CD14-positive monocyte (primary cell): ENCODE results near the gene PTPRE. TPM values are rescaled to one million over a fixed set of nuclear protein-coding genes. Genes with fewer than 3 reads are reported as not detected.

Experiments used
- DNase-seq, 3 donors: peaks; one replicate each; pipeline ENCODE4 v3.0.0-alpha.2; 2011 to 2022
- H2AFZ ChIP-seq: 2 replicates; pipeline ENCODE4 v1.6.0; 2012; ENCODE audit warnings: mild to moderate bottlenecking, low read depth, low read length, inconsistent platforms; ENCODE audit not compliant: insufficient read depth, poor library complexity, severe bottlenecking
- H3K27ac ChIP-seq, 2 donors: 1 replicate in 1 of 2; 2 replicates in 1 of 2; pipeline ENCODE4 v1.5.1; 2012 to 2013; ENCODE audit warnings: low read length in 2 of 2, control low read depth in 1 of 2, inconsistent platforms in 1 of 2, low read depth in 1 of 2, mild to moderate bottlenecking in 1 of 2
- H3K27me3 ChIP-seq, 2 donors: one replicate each; pipeline versions ENCODE4 v1.6.0 to v1.6.1; 2011 to 2013; ENCODE audit warnings: low read length in 2 of 2; ENCODE audit not compliant: control insufficient read depth in 2 of 2, insufficient read depth in 2 of 2
- H3K36me3 ChIP-seq, 2 donors: replicated peaks in 1 of 2; 1 replicate in 1 of 2; 2 replicates in 1 of 2; pipeline versions ENCODE4 v1.5.1 to v1.6.1; 2012 to 2013; ENCODE audit warnings: low read length in 2 of 2, control low read depth in 1 of 2, inconsistent platforms in 1 of 2, mild to moderate bottlenecking in 1 of 2; ENCODE audit not compliant: insufficient read depth in 2 of 2, control insufficient read depth in 1 of 2
- H3K4me1 ChIP-seq, 2 donors: 1 replicate in 1 of 2; 2 replicates in 1 of 2; pipeline versions ENCODE4 v1.5.1 to v1.6.1; 2012 to 2013; ENCODE audit warnings: low read length in 2 of 2, control low read depth in 1 of 2, inconsistent platforms in 1 of 2, mild to moderate bottlenecking in 1 of 2, moderate library complexity in 1 of 2; ENCODE audit not compliant: insufficient read depth in 2 of 2, control insufficient read depth in 1 of 2
- H3K4me2 ChIP-seq: replicated peaks from 2 replicates; pipeline ENCODE3; 2012; ENCODE audit warnings: low read length, moderate library complexity, mild to moderate bottlenecking; ENCODE audit not compliant: poor library complexity, severe bottlenecking; ENCODE audit errors: extremely low read depth
- H3K4me3 ChIP-seq, 3 experiments: fragments of 200-600 bp in 1 of 3; sonication (generic) in 1 of 3; replicated peaks in 1 of 3; 1 replicate in 2 of 3; 2 replicates in 1 of 3; pipeline ENCODE4 v1.5.1; 2011 to 2013; ENCODE audit warnings: low read length in 3 of 3, mild to moderate bottlenecking in 3 of 3, control low read depth in 2 of 3, low read depth in 2 of 3, inconsistent platforms in 1 of 3, moderate library complexity in 1 of 3
- H3K79me2 ChIP-seq: 2 replicates; pipeline ENCODE4 v1.6.0; 2012; ENCODE audit warnings: mild to moderate bottlenecking, control low read depth, inconsistent platforms, low read length, moderate library complexity; ENCODE audit not compliant: insufficient read depth
- H3K9ac ChIP-seq: 2 replicates; pipeline ENCODE4 v1.6.0; 2017; ENCODE audit warnings: low read length, mild to moderate bottlenecking; ENCODE audit not compliant: insufficient read depth, poor library complexity, severe bottlenecking
- H3K9me3 ChIP-seq, 2 donors: replicated peaks in 1 of 2; 1 replicate in 1 of 2; 2 replicates in 1 of 2; pipeline versions ENCODE4 v1.5.1 to v1.6.1; 2012 to 2013; ENCODE audit warnings: low read length in 2 of 2, control low read depth in 1 of 2; ENCODE audit not compliant: control insufficient read depth in 1 of 2, insufficient read depth in 1 of 2
- H4K20me1 ChIP-seq: 2 replicates; pipeline ENCODE4 v1.6.0; 2012; ENCODE audit warnings: mild to moderate bottlenecking, low read length, control low read depth, moderate library complexity; ENCODE audit not compliant: insufficient read depth
- H3K27ac Mint-ChIP-seq, 7 donors: one replicate each; pipeline ENCODE4 v1.8.0; 2020; ENCODE audit warnings: mild to moderate bottlenecking in 7 of 7, mixed read lengths in 7 of 7, moderate library complexity in 6 of 7, inconsistent platforms in 2 of 7
- H3K27me3 Mint-ChIP-seq, 3 donors: one replicate each; pipeline ENCODE4 v1.8.0; 2021 to 2022; ENCODE audit warnings: low read depth in 3 of 3, mild to moderate bottlenecking in 3 of 3, mixed read lengths in 3 of 3, moderate library complexity in 3 of 3, inconsistent platforms in 1 of 3
- H3K36me3 Mint-ChIP-seq, 2 donors: one replicate each; pipeline ENCODE4 v1.8.0; 2020; ENCODE audit warnings: mixed read lengths in 2 of 2, inconsistent platforms in 1 of 2, mild to moderate bottlenecking in 1 of 2
- H3K4me1 Mint-ChIP-seq: one replicate; pipeline ENCODE4 v1.8.0; 2020; ENCODE audit warnings: mild to moderate bottlenecking, mixed read lengths
- H3K4me3 Mint-ChIP-seq, 2 donors: one replicate each; pipeline ENCODE4 v1.8.0; 2020; ENCODE audit warnings: mild to moderate bottlenecking in 2 of 2, mixed read lengths in 2 of 2, moderate library complexity in 1 of 2
- H3K9me3 Mint-ChIP-seq, 7 donors: one replicate each; pipeline ENCODE4 v1.8.0; 2020 to 2022; ENCODE audit warnings: mixed read lengths in 7 of 7, mild to moderate bottlenecking in 6 of 7, moderate library complexity in 6 of 7, inconsistent platforms in 2 of 7
- WGBS: methylation state at CpG from one replicate; pipeline ENCODE4 v1.1.5; 2013; ENCODE audit warnings: missing lambda C conversion rate; ENCODE audit not compliant: insufficient coverage; 5-methylcytosine and 5-hydroxymethylcytosine counted together
- intact Hi-C, 2 donors: fragments of 100-400 bp; cut with micrococcal nuclease; formaldehyde crosslinking; loops; one replicate each; pipeline versions ENCODE4 v1.15.0 to v1.15.1; 2023
- polyA plus RNA-seq, 3 donors: library from polyadenylated mRNA; depleted of rRNA in 1 of 3; unstranded in 2 of 3; stranded (reverse) in 1 of 3; fragments of 300-500 nt in 2 of 3; fragments of >200 nt in 1 of 3; fragmentation: Illumina TruSeq in 2 of 3; gene quantifications; 1 replicate in 2 of 3; 2 replicates in 1 of 3; pipeline ENCODE4 v1.2.3, GENCODE V29; 2012 to 2021
- TF ChIP-seq, protein P1 (sequence below): fragments of 200-600 bp; IDR thresholded peaks from one replicate; pipeline ENCODE4 v1.8.0; 2022; ENCODE audit warnings: antibody characterized with exemption, mild to moderate bottlenecking

PTPRE gene
- polyA plus RNA-seq, 3 donors: 95.2 to 271 (median 125) TPM

GRCh38 chr10:128065881-128066534, 159.1 kb downstream of the PTPRE start:
- Histone ChIP-seq H3K4me1 (peaks cover 51 to 64% of the 10 kb centered on the region in 2 donors), H3K27me3 (no peaks in the 10 kb centered on the region), H3K4me2 (peak overlapping the region; percentile 70), H3K27ac (peak overlapping the region; percentile 97 to 100), H3K9ac (no peak overlapping the region), H3K4me3 (peak overlapping the region in 1 of 3 experiments; percentile 38), H3K79me2 (peaks cover 20% of the 10 kb centered on the region), H4K20me1 (peaks cover 62% of the 10 kb centered on the region), H3K36me3 (peaks cover 74 to 75% of the 10 kb centered on the region in 2 donors), H2AFZ (no peak overlapping the region), H3K9me3 (no peaks in the 10 kb centered on the region)
- no peak for DNase-seq
- intact Hi-C loops: loop anchor here (1.0 to 5.0 kb wide), 3 partner anchors 17 to 159 kb away; partner anchors contain the start of gene PTPRE (in 1 of the 2)
- TF ChIP-seq, protein P1, sequence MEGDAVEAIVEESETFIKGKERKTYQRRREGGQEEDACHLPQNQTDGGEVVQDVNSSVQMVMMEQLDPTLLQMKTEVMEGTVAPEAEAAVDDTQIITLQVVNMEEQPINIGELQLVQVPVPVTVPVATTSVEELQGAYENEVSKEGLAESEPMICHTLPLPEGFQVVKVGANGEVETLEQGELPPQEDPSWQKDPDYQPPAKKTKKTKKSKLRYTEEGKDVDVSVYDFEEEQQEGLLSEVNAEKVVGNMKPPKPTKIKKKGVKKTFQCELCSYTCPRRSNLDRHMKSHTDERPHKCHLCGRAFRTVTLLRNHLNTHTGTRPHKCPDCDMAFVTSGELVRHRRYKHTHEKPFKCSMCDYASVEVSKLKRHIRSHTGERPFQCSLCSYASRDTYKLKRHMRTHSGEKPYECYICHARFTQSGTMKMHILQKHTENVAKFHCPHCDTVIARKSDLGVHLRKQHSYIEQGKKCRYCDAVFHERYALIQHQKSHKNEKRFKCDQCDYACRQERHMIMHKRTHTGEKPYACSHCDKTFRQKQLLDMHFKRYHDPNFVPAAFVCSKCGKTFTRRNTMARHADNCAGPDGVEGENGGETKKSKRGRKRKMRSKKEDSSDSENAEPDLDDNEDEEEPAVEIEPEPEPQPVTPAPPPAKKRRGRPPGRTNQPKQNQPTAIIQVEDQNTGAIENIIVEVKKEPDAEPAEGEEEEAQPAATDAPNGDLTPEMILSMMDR: no peak
- H3K9me3 Mint-ChIP-seq: peaks cover 0 to 6% (median 0%) of the 10 kb centered on the region in 7 donors
- peak overlapping the region in 1 of 2 donors; percentile 41 for H3K4me3 Mint-ChIP-seq
- H3K27me3 Mint-ChIP-seq: peaks cover 0 to 11% (median 5%) of the 10 kb centered on the region in 3 donors
- H3K4me1 Mint-ChIP-seq: peaks cover 64% of the 10 kb centered on the region
- peaks cover 84 to 94% of the 10 kb centered on the region in 2 donors for H3K36me3 Mint-ChIP-seq
- H3K27ac Mint-ChIP-seq: peak overlapping the region; percentile 98 to 100 (median 100)
- WGBS: 79% methylated on average over 13 of the region's 13 CpGs

- no peak overlapping the region for H3K9ac ChIP-seq
- peaks cover 20% of the 10 kb centered on the region for H3K79me2 ChIP-seq
- Mint-ChIP-seq H3K4me3 (no peak overlapping the region), H3K9me3 (peaks cover 0 to 6% (median 0%) of the 10 kb centered on the region in 7 donors), H3K27me3 (peaks cover 0 to 11% (median 5%) of the 10 kb centered on the region in 3 donors), H3K36me3 (peaks cover 84 to 94% of the 10 kb centered on the region in 2 donors), H3K4me1 (peaks cover 57% of the 10 kb centered on the region), H3K27ac (peak overlapping the region in 6 of 7 donors; percentile 71 to 100 (median 100))
- no peaks in the 10 kb centered on the region for H3K9me3 ChIP-seq
- no peak overlapping the region for H3K4me2 ChIP-seq
- H2AFZ ChIP-seq: no peak overlapping the region
- H4K20me1 ChIP-seq: peaks cover 70% of the 10 kb centered on the region
- peaks cover 43 to 55% of the 10 kb centered on the region in 2 donors for H3K4me1 ChIP-seq
- intact Hi-C loops: loop anchor here in 1 of 2 donors (5.0 kb wide), 1 partner anchor 160 kb away; the partner anchor contains the start of gene PTPRE
- peak in 1 of 3 donors; percentile 33 for DNase-seq
- TF ChIP-seq, protein P1: no peak
- no peaks in the 10 kb centered on the region for H3K27me3 ChIP-seq
- no peak overlapping the region for H3K4me3 ChIP-seq
- no peak overlapping the region for H3K27ac ChIP-seq
- 92% methylated on average over 13 of the region's 13 CpGs for WGBS
- H3K36me3 ChIP-seq: peaks cover 74 to 75% of the 10 kb centered on the region in 2 donors
Measured at GRCh38 chr10:128066870-128067382, 160.0 kb downstream of the PTPRE start.
